Epithelial cell of proximal tubule (primary cell): ENCODE results near the gene PDE1C. TPM values are rescaled to one million over a fixed set of nuclear protein-coding genes. Genes with fewer than 3 reads are reported as not detected.

Experiments
- DNase-seq: peaks from one replicate; pipeline ENCODE4 v3.0.0-alpha.2; 2011; ENCODE audit warnings: low read depth
- H3K4me3 ChIP-seq: 2 replicates; pipeline ENCODE4 v1.5.1; 2011; ENCODE audit warnings: low read depth, mild to moderate bottlenecking, low read length
- total RNA-seq: library from RNA; depleted of rRNA; stranded (reverse); fragments of >200 nt; gene quantifications from 2 replicates; pipeline ENCODE4 v1.2.3, GENCODE V29; 2015
- TF ChIP-seq, protein P1 (sequence below): conservative IDR thresholded peaks from 2 replicates; pipeline ENCODE4 v1.5.1; 2012; ENCODE audit warnings: low read depth, mild to moderate bottlenecking, low read length

The PDE1C gene
- total RNA-seq, 1 donor from 2014 or later: 5.9 TPM

DNA sequence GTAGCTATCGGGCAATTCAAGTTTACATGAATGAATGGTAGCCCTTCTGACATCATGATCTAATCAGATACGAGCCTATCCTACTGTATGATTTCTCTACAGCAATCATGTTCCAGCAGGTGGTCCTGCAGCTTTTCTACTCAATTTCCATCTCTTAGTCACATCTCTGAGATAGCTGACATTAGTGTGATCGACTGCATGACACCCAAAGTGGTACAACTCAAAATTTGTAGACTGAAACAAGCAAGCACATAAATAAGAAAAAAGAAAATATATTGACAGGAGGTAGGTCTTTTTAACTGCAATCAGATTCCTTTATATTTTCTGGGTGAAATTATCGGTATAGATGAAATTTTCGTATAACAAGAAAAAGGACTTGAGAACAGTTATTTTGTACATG, 251.2 kb downstream of the PDE1C start:
- TF ChIP-seq, protein P1, sequence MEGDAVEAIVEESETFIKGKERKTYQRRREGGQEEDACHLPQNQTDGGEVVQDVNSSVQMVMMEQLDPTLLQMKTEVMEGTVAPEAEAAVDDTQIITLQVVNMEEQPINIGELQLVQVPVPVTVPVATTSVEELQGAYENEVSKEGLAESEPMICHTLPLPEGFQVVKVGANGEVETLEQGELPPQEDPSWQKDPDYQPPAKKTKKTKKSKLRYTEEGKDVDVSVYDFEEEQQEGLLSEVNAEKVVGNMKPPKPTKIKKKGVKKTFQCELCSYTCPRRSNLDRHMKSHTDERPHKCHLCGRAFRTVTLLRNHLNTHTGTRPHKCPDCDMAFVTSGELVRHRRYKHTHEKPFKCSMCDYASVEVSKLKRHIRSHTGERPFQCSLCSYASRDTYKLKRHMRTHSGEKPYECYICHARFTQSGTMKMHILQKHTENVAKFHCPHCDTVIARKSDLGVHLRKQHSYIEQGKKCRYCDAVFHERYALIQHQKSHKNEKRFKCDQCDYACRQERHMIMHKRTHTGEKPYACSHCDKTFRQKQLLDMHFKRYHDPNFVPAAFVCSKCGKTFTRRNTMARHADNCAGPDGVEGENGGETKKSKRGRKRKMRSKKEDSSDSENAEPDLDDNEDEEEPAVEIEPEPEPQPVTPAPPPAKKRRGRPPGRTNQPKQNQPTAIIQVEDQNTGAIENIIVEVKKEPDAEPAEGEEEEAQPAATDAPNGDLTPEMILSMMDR: no peak
- DNase-seq: no peak

DNA sequence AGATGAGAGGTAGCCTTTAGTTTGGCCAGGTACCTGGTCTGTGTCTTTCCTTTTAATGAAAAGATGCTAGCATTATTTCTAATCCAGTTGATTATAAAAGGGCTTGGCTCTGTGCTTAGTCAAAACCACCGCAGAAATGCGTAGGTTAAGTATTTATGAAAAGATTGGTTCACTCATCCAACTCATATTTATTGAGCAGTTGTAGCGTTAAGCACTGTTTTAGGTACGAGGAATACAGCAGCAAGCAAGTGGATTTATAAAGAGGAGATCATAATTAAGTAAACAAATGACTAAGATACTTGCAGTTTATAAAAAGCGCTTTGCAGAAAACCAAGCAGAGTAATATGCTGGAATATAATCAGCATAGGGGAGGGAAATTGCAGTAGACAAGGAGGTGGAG, 253.4 kb downstream of the PDE1C start:
- H3K4me3 ChIP-seq: no peak overlapping the region
- no peak for DNase-seq
- TF ChIP-seq, protein P1: no peak

More for the DNA sequence above, 251.2 kb downstream of the PDE1C start:
- H3K4me3 ChIP-seq: no peak overlapping the region

DNA sequence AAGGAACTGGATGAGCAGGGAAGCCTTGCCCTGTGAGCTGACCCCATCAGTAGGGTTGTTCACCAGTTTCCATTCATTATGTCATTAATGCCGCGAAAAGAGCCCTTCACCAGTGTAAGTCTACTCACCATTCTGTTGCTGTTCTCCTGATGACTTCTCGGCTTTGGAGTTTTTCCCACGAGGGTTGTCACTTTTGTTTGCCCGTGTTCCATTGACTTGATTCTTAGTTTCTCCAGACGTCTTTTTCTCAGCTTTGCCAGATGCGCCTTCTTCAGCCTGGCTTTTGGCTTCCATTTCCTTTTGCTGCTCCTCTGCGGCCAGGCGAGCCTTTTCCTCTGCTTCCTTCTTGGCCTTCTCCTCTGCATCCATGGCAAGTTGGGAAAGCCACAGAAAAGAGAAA, 254.4 kb downstream of the PDE1C start:
- TF ChIP-seq, protein P1: no peak
- H3K4me3 ChIP-seq: no peak overlapping the region
- DNase-seq: no peak

DNA sequence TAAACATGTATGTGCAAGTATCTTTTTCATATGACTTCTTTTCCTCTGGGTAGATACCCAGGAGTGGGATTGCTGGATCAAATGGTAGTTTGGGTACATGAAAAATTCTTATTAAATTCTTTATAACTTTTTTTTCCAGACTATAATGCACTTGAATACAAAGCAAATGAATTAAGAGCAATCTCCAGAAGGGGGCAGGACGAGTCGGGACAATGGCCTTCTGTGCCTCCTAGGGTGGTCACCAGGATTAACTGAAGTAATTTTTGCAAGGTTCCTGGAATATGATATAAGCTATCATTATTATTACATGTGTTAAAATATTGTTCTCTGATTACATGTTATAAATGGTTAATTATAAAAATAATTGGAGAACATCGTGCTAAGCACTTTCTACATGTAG, 256.0 kb downstream of the PDE1C start:
- DNase-seq: no peak
- H3K4me3 ChIP-seq: no peak overlapping the region
- TF ChIP-seq, protein P1: peak; percentile 41

DNA sequence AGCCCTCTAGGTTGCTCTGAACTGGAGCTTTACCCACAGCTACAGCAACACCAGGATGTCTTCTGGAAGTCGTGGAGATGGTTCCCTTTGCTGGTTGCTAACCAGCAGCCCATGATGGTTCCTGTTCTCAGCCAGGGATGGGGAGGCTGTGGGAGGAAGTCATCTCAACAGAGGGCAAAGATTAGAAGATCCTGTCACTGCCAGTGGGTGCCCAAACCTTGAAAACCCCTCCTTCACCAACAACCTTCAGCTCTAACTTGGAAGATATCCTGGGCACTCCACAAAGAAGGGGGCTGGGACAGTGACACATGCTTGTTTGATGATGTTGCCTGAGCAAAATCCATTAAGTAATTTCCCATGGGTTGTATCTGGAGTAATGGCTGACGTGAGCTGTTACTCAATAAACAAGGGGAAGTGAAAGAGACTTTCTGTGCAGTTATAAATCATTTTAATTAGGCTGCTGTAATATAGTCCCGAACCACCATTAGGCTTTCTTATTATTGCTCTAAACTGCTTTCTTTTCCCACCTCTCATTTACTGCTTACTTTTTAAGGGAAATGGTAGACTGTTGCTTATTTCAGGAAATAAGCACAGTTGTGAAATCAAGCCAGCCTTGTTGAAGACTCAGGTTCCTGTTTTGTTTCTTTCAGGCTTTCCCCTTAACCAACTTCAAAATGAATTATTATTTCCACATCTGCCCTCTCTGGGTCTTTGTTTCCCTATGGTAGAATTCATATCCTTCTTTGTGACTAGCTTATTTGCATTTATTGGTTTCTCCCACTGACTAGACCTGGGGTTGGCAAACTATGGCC, 258.4 kb downstream of the PDE1C start:
- DNase-seq: peak; percentile 46
- no peak overlapping the region for H3K4me3 ChIP-seq
- TF ChIP-seq, protein P1: no peak

DNA sequence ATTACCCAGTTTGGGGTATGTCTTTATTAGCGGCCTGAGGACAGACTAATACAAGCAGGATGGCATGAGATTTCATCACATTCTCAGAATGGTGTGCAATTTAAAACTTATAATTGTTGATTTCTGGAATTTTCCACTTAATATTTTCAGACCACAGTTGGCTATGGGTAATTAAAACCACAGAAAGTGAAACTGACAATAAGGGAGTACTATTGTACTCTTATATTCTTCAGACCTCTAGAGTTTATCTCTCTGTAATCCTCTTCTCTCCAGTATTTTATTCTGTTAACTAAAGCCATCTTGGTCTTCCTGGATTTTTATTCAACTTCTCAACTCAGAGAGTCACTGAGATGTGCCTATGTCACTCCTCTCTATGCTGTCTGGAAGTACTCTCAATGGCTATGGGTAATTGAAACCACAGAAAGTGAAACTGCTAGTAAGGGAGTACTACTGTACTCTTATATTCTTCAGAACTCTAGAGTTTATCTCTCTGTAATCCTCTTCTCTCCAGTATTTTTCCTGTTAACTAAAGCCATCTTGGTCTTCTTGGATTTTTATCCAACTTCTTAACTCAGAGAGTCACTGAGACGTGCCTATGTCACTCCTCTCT, 264.9 kb downstream of the PDE1C start:
- TF ChIP-seq, protein P1: no peak
- H3K4me3 ChIP-seq: no peak overlapping the region
- no peak for DNase-seq
